SK-N-SH treated with all-trans-retinoic acid at 6 μM for 48 hours (cell line): ENCODE measurements around the gene PWWP2B.

Source experiments
- ATAC-seq: fragments of 200-7000 bp; cut with Tn5 transposase; 3 replicates; pipeline ENCODE4 v1.9.1; 2020; ENCODE audit warnings: mild to moderate bottlenecking, moderate library complexity
- ARNTL ChIP-seq: fragments of 450-650 bp; formaldehyde crosslinking; IDR thresholded peaks from 2 replicates; pipeline ENCODE4 v1.5.0; 2020; ENCODE audit warnings: low read depth, mild to moderate bottlenecking, moderate library complexity, borderline replicate concordance
- BACH2 ChIP-seq: fragments of 250-450 bp; sonication (Bioruptor Pico); IDR thresholded peaks from 2 replicates; pipeline ENCODE4 v1.9.0; 2021; ENCODE audit warnings: mild to moderate bottlenecking, borderline replicate concordance
- CREB5 ChIP-seq: fragments of 250-450 bp; sonication (Bioruptor Pico); IDR thresholded peaks from 2 replicates; pipeline ENCODE4 v1.5.1; 2020; ENCODE audit warnings: low read depth, mild to moderate bottlenecking, moderate library complexity
- CSDC2 ChIP-seq: fragments of 250-450 bp; sonication (Bioruptor Pico); IDR thresholded peaks from 2 replicates; pipeline ENCODE4 v1.5.0; 2020; ENCODE audit warnings: mild to moderate bottlenecking, moderate library complexity
- ESRRG ChIP-seq: fragments of 250-450 bp; sonication (Bioruptor Pico); IDR thresholded peaks from 2 replicates; pipeline ENCODE4 v1.6.1; 2021; ENCODE audit warnings: mild to moderate bottlenecking
- GLIS3 ChIP-seq: fragments of 250-450 bp; sonication (Bioruptor Pico); IDR thresholded peaks from 2 replicates; pipeline ENCODE4 v1.5.0; 2020; ENCODE audit warnings: mild to moderate bottlenecking, moderate library complexity
- ISL1 ChIP-seq: fragments of 250-450 bp; sonication (Bioruptor Pico); IDR thresholded peaks from 2 replicates; pipeline ENCODE4 v2.1.2; 2022; ENCODE audit warnings: mild to moderate bottlenecking, moderate library complexity
- PPARA ChIP-seq: fragments of 250-450 bp; sonication (Bioruptor Pico); IDR thresholded peaks from 2 replicates; pipeline ENCODE4 v1.5.0; 2020; ENCODE audit warnings: mild to moderate bottlenecking, borderline replicate concordance
- SNAI2 ChIP-seq: fragments of 250-450 bp; sonication (Bioruptor Pico); IDR thresholded peaks from 2 replicates; pipeline ENCODE4 v1.5.0; 2020; ENCODE audit warnings: mild to moderate bottlenecking, moderate library complexity
- TOX ChIP-seq: fragments of 250-450 bp; sonication (Bioruptor Pico); IDR thresholded peaks from 2 replicates; pipeline ENCODE4 v1.8.0; 2021; ENCODE audit warnings: mild to moderate bottlenecking, moderate library complexity, borderline replicate concordance
- ZC3H10 ChIP-seq: fragments of 250-450 bp; sonication (Bioruptor Pico); IDR thresholded peaks from 2 replicates; pipeline ENCODE4 v1.5.1; 2021; ENCODE audit warnings: mild to moderate bottlenecking, moderate library complexity
- ZFP30 ChIP-seq: fragments of 450-650 bp; formaldehyde crosslinking; IDR thresholded peaks from 2 replicates; pipeline ENCODE4 v1.5.0; 2022; ENCODE audit warnings: mild to moderate bottlenecking, moderate library complexity
- ZNF565 ChIP-seq: fragments of 450-650 bp; formaldehyde crosslinking; conservative IDR thresholded peaks from 2 replicates; pipeline ENCODE4 v1.5.0; 2020; ENCODE audit warnings: low read depth, mild to moderate bottlenecking, moderate library complexity
- ZNF70 ChIP-seq: fragments of 450-650 bp; formaldehyde crosslinking; IDR thresholded peaks from 2 replicates; pipeline ENCODE4 v1.5.0; 2020; ENCODE audit warnings: mild to moderate bottlenecking, moderate library complexity
- ZNF8 ChIP-seq: fragments of 450-650 bp; formaldehyde crosslinking; IDR thresholded peaks from 2 replicates; pipeline ENCODE4 v1.5.0; 2020; ENCODE audit warnings: mild to moderate bottlenecking, moderate library complexity
- TF ChIP-seq, protein P1 (sequence below): fragments of 250-450 bp; sonication (Bioruptor Pico); IDR thresholded peaks from 2 replicates; pipeline ENCODE4 v1.8.0; 2020; ENCODE audit warnings: mild to moderate bottlenecking, moderate library complexity, borderline replicate concordance
- TF ChIP-seq, protein P2 (sequence below): fragments of 250-450 bp; sonication (Bioruptor Pico); IDR thresholded peaks from 2 replicates; pipeline ENCODE4 v1.5.1; 2021; ENCODE audit warnings: mild to moderate bottlenecking, moderate library complexity
- TF ChIP-seq, protein P3 (sequence below): fragments of 250-450 bp; sonication (Bioruptor Pico); IDR thresholded peaks from 2 replicates; pipeline ENCODE4 v1.5.0; 2020; ENCODE audit warnings: mild to moderate bottlenecking, moderate library complexity
- TF ChIP-seq, protein P4 (sequence below): fragments of 250-450 bp; sonication (Bioruptor Pico); IDR thresholded peaks from 2 replicates; pipeline ENCODE4 v1.8.0; 2021; ENCODE audit warnings: low read depth, mild to moderate bottlenecking, moderate library complexity, borderline replicate concordance

PWWP2B gene

GRCh38 chr10:132450825-132451505 lies 54.0 kb downstream of the PWWP2B start:
- TF ChIP-seq, protein P1, sequence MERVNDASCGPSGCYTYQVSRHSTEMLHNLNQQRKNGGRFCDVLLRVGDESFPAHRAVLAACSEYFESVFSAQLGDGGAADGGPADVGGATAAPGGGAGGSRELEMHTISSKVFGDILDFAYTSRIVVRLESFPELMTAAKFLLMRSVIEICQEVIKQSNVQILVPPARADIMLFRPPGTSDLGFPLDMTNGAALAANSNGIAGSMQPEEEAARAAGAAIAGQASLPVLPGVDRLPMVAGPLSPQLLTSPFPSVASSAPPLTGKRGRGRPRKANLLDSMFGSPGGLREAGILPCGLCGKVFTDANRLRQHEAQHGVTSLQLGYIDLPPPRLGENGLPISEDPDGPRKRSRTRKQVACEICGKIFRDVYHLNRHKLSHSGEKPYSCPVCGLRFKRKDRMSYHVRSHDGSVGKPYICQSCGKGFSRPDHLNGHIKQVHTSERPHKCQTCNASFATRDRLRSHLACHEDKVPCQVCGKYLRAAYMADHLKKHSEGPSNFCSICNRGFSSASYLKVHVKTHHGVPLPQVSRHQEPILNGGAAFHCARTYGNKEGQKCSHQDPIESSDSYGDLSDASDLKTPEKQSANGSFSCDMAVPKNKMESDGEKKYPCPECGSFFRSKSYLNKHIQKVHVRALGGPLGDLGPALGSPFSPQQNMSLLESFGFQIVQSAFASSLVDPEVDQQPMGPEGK (CRISPR knock-in tag): no peak
- no peak for TF ChIP-seq ARNTL (CRISPR knock-in tag)
- TF ChIP-seq BACH2 (CRISPR knock-in tag): no peak
- no peak for TF ChIP-seq ZNF565
- no peak for TF ChIP-seq ZC3H10 (CRISPR knock-in tag)
- TF ChIP-seq, protein P2, sequence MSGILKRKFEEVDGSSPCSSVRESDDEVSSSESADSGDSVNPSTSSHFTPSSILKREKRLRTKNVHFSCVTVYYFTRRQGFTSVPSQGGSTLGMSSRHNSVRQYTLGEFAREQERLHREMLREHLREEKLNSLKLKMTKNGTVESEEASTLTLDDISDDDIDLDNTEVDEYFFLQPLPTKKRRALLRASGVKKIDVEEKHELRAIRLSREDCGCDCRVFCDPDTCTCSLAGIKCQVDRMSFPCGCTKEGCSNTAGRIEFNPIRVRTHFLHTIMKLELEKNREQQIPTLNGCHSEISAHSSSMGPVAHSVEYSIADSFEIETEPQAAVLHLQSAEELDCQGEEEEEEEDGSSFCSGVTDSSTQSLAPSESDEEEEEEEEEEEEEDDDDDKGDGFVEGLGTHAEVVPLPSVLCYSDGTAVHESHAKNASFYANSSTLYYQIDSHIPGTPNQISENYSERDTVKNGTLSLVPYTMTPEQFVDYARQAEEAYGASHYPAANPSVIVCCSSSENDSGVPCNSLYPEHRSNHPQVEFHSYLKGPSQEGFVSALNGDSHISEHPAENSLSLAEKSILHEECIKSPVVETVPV (CRISPR knock-in tag): no peak
- TF ChIP-seq CREB5 (CRISPR knock-in tag): no peak
- no peak for TF ChIP-seq ZNF70 (CRISPR knock-in tag)
- TF ChIP-seq, protein P3, sequence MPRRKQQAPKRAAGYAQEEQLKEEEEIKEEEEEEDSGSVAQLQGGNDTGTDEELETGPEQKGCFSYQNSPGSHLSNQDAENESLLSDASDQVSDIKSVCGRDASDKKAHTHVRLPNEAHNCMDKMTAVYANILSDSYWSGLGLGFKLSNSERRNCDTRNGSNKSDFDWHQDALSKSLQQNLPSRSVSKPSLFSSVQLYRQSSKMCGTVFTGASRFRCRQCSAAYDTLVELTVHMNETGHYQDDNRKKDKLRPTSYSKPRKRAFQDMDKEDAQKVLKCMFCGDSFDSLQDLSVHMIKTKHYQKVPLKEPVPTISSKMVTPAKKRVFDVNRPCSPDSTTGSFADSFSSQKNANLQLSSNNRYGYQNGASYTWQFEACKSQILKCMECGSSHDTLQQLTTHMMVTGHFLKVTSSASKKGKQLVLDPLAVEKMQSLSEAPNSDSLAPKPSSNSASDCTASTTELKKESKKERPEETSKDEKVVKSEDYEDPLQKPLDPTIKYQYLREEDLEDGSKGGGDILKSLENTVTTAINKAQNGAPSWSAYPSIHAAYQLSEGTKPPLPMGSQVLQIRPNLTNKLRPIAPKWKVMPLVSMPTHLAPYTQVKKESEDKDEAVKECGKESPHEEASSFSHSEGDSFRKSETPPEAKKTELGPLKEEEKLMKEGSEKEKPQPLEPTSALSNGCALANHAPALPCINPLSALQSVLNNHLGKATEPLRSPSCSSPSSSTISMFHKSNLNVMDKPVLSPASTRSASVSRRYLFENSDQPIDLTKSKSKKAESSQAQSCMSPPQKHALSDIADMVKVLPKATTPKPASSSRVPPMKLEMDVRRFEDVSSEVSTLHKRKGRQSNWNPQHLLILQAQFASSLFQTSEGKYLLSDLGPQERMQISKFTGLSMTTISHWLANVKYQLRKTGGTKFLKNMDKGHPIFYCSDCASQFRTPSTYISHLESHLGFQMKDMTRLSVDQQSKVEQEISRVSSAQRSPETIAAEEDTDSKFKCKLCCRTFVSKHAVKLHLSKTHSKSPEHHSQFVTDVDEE (CRISPR knock-in tag): no peak
- TF ChIP-seq TOX (CRISPR knock-in tag): no peak
- no peak for TF ChIP-seq PPARA (CRISPR knock-in tag)
- no peak for TF ChIP-seq CSDC2 (CRISPR knock-in tag)
- ATAC-seq: no peak

GRCh38 chr10:132451506-132452215 lies 54.7 kb downstream of the PWWP2B start:
- ATAC-seq: no peak
- TF ChIP-seq, protein P2 (CRISPR knock-in tag): no peak
- TF ChIP-seq ESRRG: no peak
- no peak for TF ChIP-seq PPARA (CRISPR knock-in tag)
- no peak for TF ChIP-seq SNAI2 (CRISPR knock-in tag)
- no peak for TF ChIP-seq ISL1

- TF ChIP-seq, protein P4, sequence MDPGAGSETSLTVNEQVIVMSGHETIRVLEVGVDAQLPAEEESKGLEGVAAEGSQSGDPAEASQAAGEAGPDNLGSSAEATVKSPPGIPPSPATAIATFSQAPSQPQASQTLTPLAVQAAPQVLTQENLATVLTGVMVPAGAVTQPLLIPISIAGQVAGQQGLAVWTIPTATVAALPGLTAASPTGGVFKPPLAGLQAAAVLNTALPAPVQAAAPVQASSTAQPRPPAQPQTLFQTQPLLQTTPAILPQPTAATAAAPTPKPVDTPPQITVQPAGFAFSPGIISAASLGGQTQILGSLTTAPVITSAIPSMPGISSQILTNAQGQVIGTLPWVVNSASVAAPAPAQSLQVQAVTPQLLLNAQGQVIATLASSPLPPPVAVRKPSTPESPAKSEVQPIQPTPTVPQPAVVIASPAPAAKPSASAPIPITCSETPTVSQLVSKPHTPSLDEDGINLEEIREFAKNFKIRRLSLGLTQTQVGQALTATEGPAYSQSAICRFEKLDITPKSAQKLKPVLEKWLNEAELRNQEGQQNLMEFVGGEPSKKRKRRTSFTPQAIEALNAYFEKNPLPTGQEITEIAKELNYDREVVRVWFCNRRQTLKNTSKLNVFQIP (CRISPR knock-in tag): no peak
- TF ChIP-seq ESRRG: no peak
- TF ChIP-seq ZNF565: no peak
- TF ChIP-seq GLIS3 (CRISPR knock-in tag): no peak
- no peak for TF ChIP-seq CSDC2 (CRISPR knock-in tag)
- TF ChIP-seq, protein P3 (CRISPR knock-in tag): no peak
- TF ChIP-seq TOX (CRISPR knock-in tag): no peak
- no peak for TF ChIP-seq ZFP30 (CRISPR knock-in tag)
- TF ChIP-seq, protein P2 (CRISPR knock-in tag): no peak
- no peak for TF ChIP-seq ZNF8 (CRISPR knock-in tag)
- ATAC-seq: peak; percentile 2; the same call in 1 of the 3 replicates
These were observed 55.2 kb downstream of the PWWP2B start for GRCh38 chr10:132452216-132452650.
